Measurements from ENCODE around the gene CCDC183. TPM values are rescaled to one million over a fixed set of nuclear protein-coding genes. Genes with fewer than 3 reads are reported as not detected.
"Not testable (repeated sequence)": the region's sequence is repeated elsewhere in the genome, so short reads cannot be mapped to it uniquely, and the experiment has no call there.

Gene CCDC183
- total and polyA plus RNA-seq, 7 experiments from 2014 or later, result 0.35 to 6.6 (median 2.9) TPM

GRCh38 chr9:136751244-136751643 lies 44.9 kb upstream of the CCDC183 start:
- Histone ChIP-seq H3K4me1 (ENCODE audit: control insufficient read depth in 2 of 2, insufficient read depth in 2 of 2, low read length in 2 of 2) (no peaks in the 10 kb centered on the region), H3K27ac (ENCODE audit: low read depth, low read length) (no peak overlapping the region), H3K4me3 (ENCODE audit: low read length) (no peak overlapping the region), H3K9me3 (ENCODE audit: control insufficient read depth in 2 of 3, low read length in 3 of 3) (no peaks in the 10 kb centered on the region), H3K36me3 (ENCODE audit: control insufficient read depth in 2 of 3, insufficient read depth in 3 of 3, low read length in 3 of 3) (no peaks in the 10 kb centered on the region), H3K27me3 (ENCODE audit: control insufficient read depth in 2 of 2, insufficient read depth in 2 of 2, low read length in 2 of 2) (no peaks in the 10 kb centered on the region)
- Mint-ChIP-seq H3K27me3 (peaks cover 0 to 29% (median 6%) of the 10 kb centered on the region in 5 donors), H3K4me3 (no peak overlapping the region), H3K36me3 (peaks cover 0 to 13% (median 7%) of the 10 kb centered on the region in 5 donors), H3K9me3 (peaks cover 4 to 27% (median 23%) of the 10 kb centered on the region in 11 donors), H3K27ac (no peak overlapping the region), H3K4me1 (peaks cover 0 to 5% (median 0%) of the 10 kb centered on the region in 7 donors)
- ATAC-seq, result no peak
- DNase-seq, result no peak
- intact Hi-C loops (cut with micrococcal nuclease), result no loop called here
- ChIA-PET POLR2A (no interaction called here), CTCF (no interaction called here)

- ATAC-seq (no peak), DNase-seq (no peak)
- no peak overlapping the region for H3K4me3 ChIP-seq (ENCODE audit: low read length)
- no peaks in the 10 kb centered on the region for H3K27me3 ChIP-seq (ENCODE audit: control insufficient read depth in 2 of 2, insufficient read depth in 2 of 2, low read length in 2 of 2)
- H3K27me3 Mint-ChIP-seq, result peaks cover 0 to 29% (median 6%) of the 10 kb centered on the region in 5 donors
- H3K4me3 Mint-ChIP-seq, result no peak overlapping the region
- H3K27ac Mint-ChIP-seq, result no peak overlapping the region
- H3K4me1 Mint-ChIP-seq, result peaks cover 0 to 5% (median 0%) of the 10 kb centered on the region in 7 donors
- peaks cover 0 to 13% (median 7%) of the 10 kb centered on the region in 5 donors for H3K36me3 Mint-ChIP-seq
- H3K27ac ChIP-seq (ENCODE audit: low read depth, low read length), result no peak overlapping the region
- H3K4me1 ChIP-seq (ENCODE audit: control insufficient read depth in 2 of 2, insufficient read depth in 2 of 2, low read length in 2 of 2), result no peaks in the 10 kb centered on the region
- peaks cover 4 to 29% (median 23%) of the 10 kb centered on the region in 11 donors for H3K9me3 Mint-ChIP-seq
- ChIA-PET POLR2A (no interaction called here), CTCF (no interaction called here)
- no peaks in the 10 kb centered on the region for H3K36me3 ChIP-seq (ENCODE audit: control insufficient read depth in 2 of 3, insufficient read depth in 3 of 3, low read length in 3 of 3)
- intact Hi-C loops (cut with micrococcal nuclease), result no loop called here
- H3K9me3 ChIP-seq (ENCODE audit: control insufficient read depth in 2 of 3, low read length in 3 of 3), result no peaks in the 10 kb centered on the region
Measured at GRCh38 chr9:136751814-136752213, 44.3 kb upstream of the CCDC183 start.

- intact Hi-C loops (cut with micrococcal nuclease), result no loop called here
Measured at GRCh38 chr9:136753371-136754058, 42.6 kb upstream of the CCDC183 start.

GRCh38 chr9:136754059-136754572 lies 42.0 kb upstream of the CCDC183 start:
- Histone ChIP-seq H3K4me3 (ENCODE audit: low read length) (no peak overlapping the region), H3K36me3 (ENCODE audit: control insufficient read depth in 2 of 3, insufficient read depth in 3 of 3, low read length in 3 of 3) (no peaks in the 10 kb centered on the region), H3K4me1 (ENCODE audit: control insufficient read depth in 2 of 2, insufficient read depth in 2 of 2, low read length in 2 of 2) (no peaks in the 10 kb centered on the region), H3K9me3 (ENCODE audit: control insufficient read depth in 2 of 3, low read length in 3 of 3) (no peaks in the 10 kb centered on the region), H3K27ac (ENCODE audit: low read depth, low read length) (no peak overlapping the region), H3K27me3 (ENCODE audit: control insufficient read depth in 2 of 2, insufficient read depth in 2 of 2, low read length in 2 of 2) (no peaks in the 10 kb centered on the region)
- peaks cover 0 to 13% (median 7%) of the 10 kb centered on the region in 5 donors for H3K36me3 Mint-ChIP-seq
- POLR2A ChIA-PET, result no interaction called here
- no peak for ATAC-seq
- CTCF ChIA-PET, result no interaction called here
- peaks cover 0 to 5% (median 0%) of the 10 kb centered on the region in 7 donors for H3K4me1 Mint-ChIP-seq
- no peak overlapping the region for H3K27ac Mint-ChIP-seq
- no peak for DNase-seq
- H3K9me3 Mint-ChIP-seq, result peaks cover 4 to 29% (median 23%) of the 10 kb centered on the region in 11 donors
- no peak overlapping the region for H3K4me3 Mint-ChIP-seq
- intact Hi-C loops (cut with micrococcal nuclease), result no loop called here
- H3K27me3 Mint-ChIP-seq, result peaks cover 0 to 21% (median 6%) of the 10 kb centered on the region in 5 donors

More at GRCh38 chr9:136753371-136754058, 42.6 kb upstream of the CCDC183 start:
- no peak for ATAC-seq
- H3K4me3 ChIP-seq (ENCODE audit: low read length), result no peak overlapping the region
- H3K4me1 ChIP-seq (ENCODE audit: control insufficient read depth in 2 of 2, insufficient read depth in 2 of 2, low read length in 2 of 2), result no peaks in the 10 kb centered on the region
- Mint-ChIP-seq H3K27me3 (peaks cover 0 to 22% (median 6%) of the 10 kb centered on the region in 5 donors), H3K9me3 (peaks cover 4 to 29% (median 23%) of the 10 kb centered on the region in 11 donors), H3K4me1 (peaks cover 0 to 5% (median 0%) of the 10 kb centered on the region in 7 donors), H3K36me3 (peaks cover 0 to 13% (median 7%) of the 10 kb centered on the region in 5 donors), H3K27ac (no peak overlapping the region), H3K4me3 (no peak overlapping the region)
- no peaks in the 10 kb centered on the region for H3K9me3 ChIP-seq (ENCODE audit: control insufficient read depth in 2 of 3, low read length in 3 of 3)
- ChIA-PET POLR2A (no interaction called here), CTCF (no interaction called here)
- DNase-seq, result no peak
- H3K27me3 ChIP-seq (ENCODE audit: control insufficient read depth in 2 of 2, insufficient read depth in 2 of 2, low read length in 2 of 2), result no peaks in the 10 kb centered on the region
- no peak overlapping the region for H3K27ac ChIP-seq (ENCODE audit: low read depth, low read length)
- H3K36me3 ChIP-seq (ENCODE audit: control insufficient read depth in 2 of 3, insufficient read depth in 3 of 3, low read length in 3 of 3), result no peaks in the 10 kb centered on the region

DNA sequence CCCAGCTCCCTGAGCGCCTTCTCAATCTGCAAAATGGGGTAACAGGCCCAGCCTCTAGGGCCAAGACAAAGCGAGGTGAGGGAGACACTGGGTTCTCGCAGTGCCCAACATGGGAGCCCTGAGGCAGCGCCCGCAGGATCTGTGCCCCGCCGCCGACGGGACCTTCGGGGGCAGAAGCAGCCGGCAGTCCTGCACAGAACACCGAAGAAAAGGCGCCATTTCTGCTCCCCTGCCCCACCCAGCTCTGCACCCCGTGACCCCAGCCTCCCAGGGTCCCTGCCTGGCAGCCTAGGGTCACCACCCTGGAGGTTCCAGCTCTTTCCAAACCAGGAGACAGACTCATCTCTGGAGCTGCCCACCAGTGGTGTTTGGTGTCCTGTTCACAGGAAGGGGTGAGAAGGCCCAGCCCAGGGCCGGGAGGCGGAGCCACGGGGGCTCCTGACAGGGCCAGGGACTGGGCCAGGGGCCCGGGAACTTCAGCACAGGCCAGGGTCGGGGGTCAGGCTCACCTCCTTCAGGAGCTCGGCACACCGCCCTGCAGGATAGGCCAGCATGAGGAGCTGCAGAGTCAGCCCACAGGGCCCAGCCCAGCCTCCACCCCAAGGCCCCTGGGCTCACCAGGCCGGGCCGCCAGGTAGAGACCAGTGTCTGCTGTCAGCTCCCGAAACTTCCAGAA lies 41.4 kb upstream of the CCDC183 start:
- intact Hi-C loops (cut with micrococcal nuclease), result no loop called here
- Histone ChIP-seq H3K27ac (ENCODE audit: low read depth, low read length) (no peak overlapping the region), H3K9me3 (ENCODE audit: control insufficient read depth in 2 of 3, low read length in 3 of 3) (no peaks in the 10 kb centered on the region), H3K27me3 (ENCODE audit: control insufficient read depth in 2 of 2, insufficient read depth in 2 of 2, low read length in 2 of 2) (no peaks in the 10 kb centered on the region), H3K36me3 (ENCODE audit: control insufficient read depth in 2 of 3, insufficient read depth in 3 of 3, low read length in 3 of 3) (no peaks in the 10 kb centered on the region), H3K4me1 (ENCODE audit: control insufficient read depth in 2 of 2, insufficient read depth in 2 of 2, low read length in 2 of 2) (no peaks in the 10 kb centered on the region), H3K4me3 (ENCODE audit: low read length) (no peak overlapping the region)
- peaks cover 4 to 29% (median 23%) of the 10 kb centered on the region in 11 donors for H3K9me3 Mint-ChIP-seq
- ATAC-seq, result no peak
- POLR2A ChIA-PET, result no interaction called here
- H3K4me1 Mint-ChIP-seq, result peaks cover 0 to 5% (median 0%) of the 10 kb centered on the region in 7 donors
- no peak overlapping the region for H3K4me3 Mint-ChIP-seq
- H3K27ac Mint-ChIP-seq, result no peak overlapping the region
- H3K36me3 Mint-ChIP-seq, result peaks cover 0 to 13% (median 7%) of the 10 kb centered on the region in 5 donors
- no peak for DNase-seq
- CTCF ChIA-PET, result no interaction called here
- peaks cover 0 to 21% (median 6%) of the 10 kb centered on the region in 5 donors for H3K27me3 Mint-ChIP-seq

DNA sequence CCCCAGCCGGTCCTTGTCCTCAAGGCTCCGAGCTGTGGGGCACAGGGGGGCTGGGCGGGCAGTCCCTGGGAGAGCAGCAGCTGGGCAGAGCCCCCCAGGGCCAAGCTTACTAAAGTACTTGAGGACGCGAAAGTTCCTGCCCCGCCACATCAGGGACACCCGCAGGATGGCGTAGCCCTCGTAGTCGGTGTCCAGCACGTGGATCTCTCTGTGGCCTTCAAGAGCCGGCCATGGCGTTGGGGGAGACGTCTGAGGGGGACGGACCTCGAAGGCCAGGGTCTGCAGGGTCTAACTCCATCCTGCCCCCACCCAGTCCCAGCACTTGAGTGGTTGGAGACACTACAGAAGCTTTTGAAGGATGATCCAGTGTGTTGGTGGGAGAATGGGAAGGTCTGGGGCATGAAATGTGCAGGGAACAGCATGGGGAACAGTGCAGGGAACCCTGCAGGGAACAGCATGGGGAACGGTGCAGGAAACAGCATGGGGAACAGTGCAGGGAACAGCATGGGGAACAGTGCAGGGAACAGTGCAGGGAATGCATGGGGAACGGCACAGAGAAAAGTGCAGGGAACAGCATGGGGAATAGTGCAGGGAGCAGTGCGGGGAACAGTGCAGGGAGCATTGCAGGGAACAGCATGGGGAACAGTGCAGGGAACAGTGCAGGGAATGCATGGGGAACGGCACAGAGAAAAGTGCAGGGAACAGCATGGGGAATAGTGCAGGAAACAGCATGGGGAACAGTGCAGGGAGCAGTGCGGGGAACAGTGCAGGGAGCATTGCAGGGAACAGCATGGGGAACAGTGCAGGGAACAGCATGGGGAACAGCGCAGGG lies 40.6 kb upstream of the CCDC183 start:
- H3K4me3 Mint-ChIP-seq; H3K4me1 ChIP-seq (ENCODE audit: control insufficient read depth in 2 of 2, insufficient read depth in 2 of 2, low read length in 2 of 2); H3K27me3 ChIP-seq (ENCODE audit: control insufficient read depth in 2 of 2, insufficient read depth in 2 of 2, low read length in 2 of 2); H3K4me1 Mint-ChIP-seq; CTCF ChIA-PET; DNase-seq; H3K27ac ChIP-seq (ENCODE audit: low read depth, low read length); H3K27ac Mint-ChIP-seq; H3K9me3 ChIP-seq (ENCODE audit: control insufficient read depth in 2 of 3, low read length in 3 of 3); intact Hi-C loops (cut with micrococcal nuclease); H3K36me3 ChIP-seq (ENCODE audit: control insufficient read depth in 2 of 3, insufficient read depth in 3 of 3, low read length in 3 of 3); ATAC-seq; POLR2A ChIA-PET; H3K4me3 ChIP-seq (ENCODE audit: low read length): not testable (repeated sequence)
- peaks cover 0 to 21% (median 6%) of the 10 kb centered on the region in 5 donors for H3K27me3 Mint-ChIP-seq
- peaks cover 4 to 28% (median 17%) of the 10 kb centered on the region in 11 donors for H3K9me3 Mint-ChIP-seq
- H3K36me3 Mint-ChIP-seq, result peaks cover 0 to 13% (median 7%) of the 10 kb centered on the region in 5 donors
